ENCODE results near the gene GAPDH. TPM values are rescaled to one million over a fixed set of nuclear protein-coding genes. Genes with fewer than 3 reads are reported as not detected.
"Not testable (repeated sequence)": the region's sequence is repeated elsewhere in the genome, so short reads cannot be mapped to it uniquely, and the experiment has no call there.

The GAPDH gene
- total RNA-seq, 1 donor from 2014 or later = 2,078 TPM

DNA sequence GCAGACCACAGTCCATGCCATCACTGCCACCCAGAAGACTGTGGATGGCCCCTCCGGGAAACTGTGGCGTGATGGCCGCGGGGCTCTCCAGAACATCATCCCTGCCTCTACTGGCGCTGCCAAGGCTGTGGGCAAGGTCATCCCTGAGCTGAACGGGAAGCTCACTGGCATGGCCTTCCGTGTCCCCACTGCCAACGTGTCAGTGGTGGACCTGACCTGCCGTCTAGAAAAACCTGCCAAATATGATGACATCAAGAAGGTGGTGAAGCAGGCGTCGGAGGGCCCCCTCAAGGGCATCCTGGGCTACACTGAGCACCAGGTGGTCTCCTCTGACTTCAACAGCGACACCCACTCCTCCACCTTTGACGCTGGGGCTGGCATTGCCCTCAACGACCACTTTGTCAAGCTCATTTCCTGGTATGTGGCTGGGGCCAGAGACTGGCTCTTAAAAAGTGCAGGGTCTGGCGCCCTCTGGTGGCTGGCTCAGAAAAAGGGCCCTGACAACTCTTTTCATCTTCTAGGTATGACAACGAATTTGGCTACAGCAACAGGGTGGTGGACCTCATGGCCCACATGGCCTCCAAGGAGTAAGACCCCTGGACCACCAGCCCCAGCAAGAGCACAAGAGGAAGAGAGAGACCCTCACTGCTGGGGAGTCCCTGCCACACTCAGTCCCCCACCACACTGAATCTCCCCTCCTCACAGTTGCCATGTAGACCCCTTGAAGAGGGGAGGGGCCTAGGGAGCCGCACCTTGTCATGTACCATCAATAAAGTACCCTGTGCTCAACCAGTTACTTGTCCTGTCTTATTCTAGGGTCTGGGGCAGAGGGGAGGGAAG, 3.5 kb downstream of the GAPDH start:
- not testable (repeated sequence) for H3K27me3 Mint-ChIP-seq (ENCODE audit: low read depth); H3K9me3 Mint-ChIP-seq
- TF ChIP-seq, protein P1, sequence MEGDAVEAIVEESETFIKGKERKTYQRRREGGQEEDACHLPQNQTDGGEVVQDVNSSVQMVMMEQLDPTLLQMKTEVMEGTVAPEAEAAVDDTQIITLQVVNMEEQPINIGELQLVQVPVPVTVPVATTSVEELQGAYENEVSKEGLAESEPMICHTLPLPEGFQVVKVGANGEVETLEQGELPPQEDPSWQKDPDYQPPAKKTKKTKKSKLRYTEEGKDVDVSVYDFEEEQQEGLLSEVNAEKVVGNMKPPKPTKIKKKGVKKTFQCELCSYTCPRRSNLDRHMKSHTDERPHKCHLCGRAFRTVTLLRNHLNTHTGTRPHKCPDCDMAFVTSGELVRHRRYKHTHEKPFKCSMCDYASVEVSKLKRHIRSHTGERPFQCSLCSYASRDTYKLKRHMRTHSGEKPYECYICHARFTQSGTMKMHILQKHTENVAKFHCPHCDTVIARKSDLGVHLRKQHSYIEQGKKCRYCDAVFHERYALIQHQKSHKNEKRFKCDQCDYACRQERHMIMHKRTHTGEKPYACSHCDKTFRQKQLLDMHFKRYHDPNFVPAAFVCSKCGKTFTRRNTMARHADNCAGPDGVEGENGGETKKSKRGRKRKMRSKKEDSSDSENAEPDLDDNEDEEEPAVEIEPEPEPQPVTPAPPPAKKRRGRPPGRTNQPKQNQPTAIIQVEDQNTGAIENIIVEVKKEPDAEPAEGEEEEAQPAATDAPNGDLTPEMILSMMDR (IDR thresholded peaks at IDR 0.05; ENCODE audit: unreplicated experiment) = peak; percentile 92
- peak in 1 of 2 experiments; percentile 82 for DNase-seq (ENCODE audit: low spot score in 2 of 2, unreplicated experiment in 2 of 2)
- H3K36me3 Mint-ChIP-seq = peaks cover 12% of the 10 kb centered on the region
- H3K27ac Mint-ChIP-seq = peak overlapping the region; percentile 73
- H3K4me1 Mint-ChIP-seq = peaks cover 58% of the 10 kb centered on the region
- peak overlapping the region; percentile 48 for H3K4me3 Mint-ChIP-seq

DNA sequence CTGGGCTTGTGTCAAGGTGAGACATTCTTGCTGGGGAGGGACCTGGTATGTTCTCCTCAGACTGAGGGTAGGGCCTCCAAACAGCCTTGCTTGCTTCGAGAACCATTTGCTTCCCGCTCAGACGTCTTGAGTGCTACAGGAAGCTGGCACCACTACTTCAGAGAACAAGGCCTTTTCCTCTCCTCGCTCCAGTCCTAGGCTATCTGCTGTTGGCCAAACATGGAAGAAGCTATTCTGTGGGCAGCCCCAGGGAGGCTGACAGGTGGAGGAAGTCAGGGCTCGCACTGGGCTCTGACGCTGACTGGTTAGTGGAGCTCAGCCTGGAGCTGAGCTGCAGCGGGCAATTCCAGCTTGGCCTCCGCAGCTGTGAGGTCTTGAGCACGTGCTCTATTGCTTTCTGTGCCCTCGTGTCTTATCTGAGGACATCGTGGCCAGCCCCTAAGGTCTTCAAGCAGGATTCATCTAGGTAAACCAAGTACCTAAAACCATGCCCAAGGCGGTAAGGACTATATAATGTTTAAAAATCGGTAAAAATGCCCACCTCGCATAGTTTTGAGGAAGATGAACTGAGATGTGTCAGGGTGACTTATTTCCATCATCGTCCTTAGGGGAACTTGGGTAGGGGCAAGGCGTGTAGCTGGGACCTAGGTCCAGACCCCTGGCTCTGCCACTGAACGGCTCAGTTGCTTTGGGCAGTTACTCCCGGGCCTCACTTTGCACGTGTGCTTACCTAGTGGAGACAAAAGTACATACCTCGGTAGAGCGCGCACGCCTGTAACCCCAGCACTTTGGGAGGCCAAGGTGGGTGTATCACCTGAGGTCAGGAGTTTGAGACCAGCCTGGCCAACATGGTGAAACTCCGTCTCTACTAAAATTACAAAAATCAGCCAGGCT, 4.3 kb downstream of the GAPDH start:
- H3K9me3 Mint-ChIP-seq = no peaks in the 10 kb centered on the region
- peak overlapping the region; percentile 10 for H3K4me3 Mint-ChIP-seq
- H3K27ac Mint-ChIP-seq = peak overlapping the region; percentile 66
- H3K4me1 Mint-ChIP-seq = peaks cover 53% of the 10 kb centered on the region
- DNase-seq (ENCODE audit: low spot score in 2 of 2, unreplicated experiment in 2 of 2) = no peak
- no peaks in the 10 kb centered on the region for H3K27me3 Mint-ChIP-seq (ENCODE audit: low read depth)
- H3K36me3 Mint-ChIP-seq = peaks cover 12% of the 10 kb centered on the region
- TF ChIP-seq, protein P1 (IDR thresholded peaks at IDR 0.05; ENCODE audit: unreplicated experiment) = no peak

DNA sequence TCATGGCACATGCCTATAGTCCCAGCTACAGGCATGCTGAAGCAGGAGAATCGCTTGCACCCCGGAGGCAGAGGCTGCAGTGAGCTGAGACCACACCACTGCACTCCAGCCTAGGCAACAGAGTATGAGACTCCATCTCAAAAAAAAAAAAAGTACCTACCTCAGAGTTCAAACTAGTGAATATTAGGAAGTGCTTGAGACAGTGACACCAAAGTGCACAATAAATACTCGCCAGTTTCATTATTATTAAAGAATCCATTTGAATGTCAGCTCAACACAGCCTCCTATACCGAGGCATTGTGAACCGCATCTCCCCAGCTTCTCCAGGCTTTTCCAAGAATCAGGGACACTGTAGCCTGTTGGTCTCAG, 5.0 kb downstream of the GAPDH start:
- Mint-ChIP-seq H3K4me1 (peaks cover 50% of the 10 kb centered on the region), H3K4me3 (no peak overlapping the region), H3K36me3 (peaks cover 12% of the 10 kb centered on the region)

DNA sequence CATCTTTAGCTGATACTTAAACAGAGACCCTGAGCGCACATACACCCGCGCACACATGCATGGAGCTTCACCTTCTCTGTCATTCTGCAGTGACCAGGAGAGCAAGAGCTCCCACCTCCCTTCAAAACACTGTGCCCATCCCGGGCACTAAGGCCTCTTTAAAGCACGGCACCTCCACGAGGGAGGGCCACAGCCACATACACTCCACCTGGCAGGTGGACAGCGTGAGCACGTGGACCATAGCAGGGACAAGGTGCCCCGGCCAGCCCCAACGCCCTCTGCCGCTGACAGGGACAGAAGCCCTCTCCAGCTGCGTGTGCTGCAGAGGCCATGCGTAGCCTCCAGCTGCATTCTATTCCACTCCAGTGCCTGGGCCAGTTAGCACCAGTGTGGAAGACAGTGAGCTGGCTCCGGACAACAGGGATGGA, 5.4 kb downstream of the GAPDH start:
- H3K36me3 Mint-ChIP-seq = peaks cover 12% of the 10 kb centered on the region
- no peaks in the 10 kb centered on the region for H3K27me3 Mint-ChIP-seq (ENCODE audit: low read depth)
- peaks cover 50% of the 10 kb centered on the region for H3K4me1 Mint-ChIP-seq
- no peak overlapping the region for H3K4me3 Mint-ChIP-seq
- no peak for DNase-seq (ENCODE audit: low spot score in 2 of 2, unreplicated experiment in 2 of 2)
- TF ChIP-seq, protein P1 (IDR thresholded peaks at IDR 0.05; ENCODE audit: unreplicated experiment) = no peak
- peak overlapping the region; percentile 83 for H3K27ac Mint-ChIP-seq
- H3K9me3 Mint-ChIP-seq = no peaks in the 10 kb centered on the region

More for the DNA sequence above, 5.0 kb downstream of the GAPDH start:
- Mint-ChIP-seq H3K27ac (peak overlapping the region; percentile 66), H3K9me3 (no peaks in the 10 kb centered on the region), H3K27me3 (ENCODE audit: low read depth) (no peaks in the 10 kb centered on the region)
- TF ChIP-seq, protein P1 (IDR thresholded peaks at IDR 0.05; ENCODE audit: unreplicated experiment) = no peak
- no peak for DNase-seq (ENCODE audit: low spot score in 2 of 2, unreplicated experiment in 2 of 2)

DNA sequence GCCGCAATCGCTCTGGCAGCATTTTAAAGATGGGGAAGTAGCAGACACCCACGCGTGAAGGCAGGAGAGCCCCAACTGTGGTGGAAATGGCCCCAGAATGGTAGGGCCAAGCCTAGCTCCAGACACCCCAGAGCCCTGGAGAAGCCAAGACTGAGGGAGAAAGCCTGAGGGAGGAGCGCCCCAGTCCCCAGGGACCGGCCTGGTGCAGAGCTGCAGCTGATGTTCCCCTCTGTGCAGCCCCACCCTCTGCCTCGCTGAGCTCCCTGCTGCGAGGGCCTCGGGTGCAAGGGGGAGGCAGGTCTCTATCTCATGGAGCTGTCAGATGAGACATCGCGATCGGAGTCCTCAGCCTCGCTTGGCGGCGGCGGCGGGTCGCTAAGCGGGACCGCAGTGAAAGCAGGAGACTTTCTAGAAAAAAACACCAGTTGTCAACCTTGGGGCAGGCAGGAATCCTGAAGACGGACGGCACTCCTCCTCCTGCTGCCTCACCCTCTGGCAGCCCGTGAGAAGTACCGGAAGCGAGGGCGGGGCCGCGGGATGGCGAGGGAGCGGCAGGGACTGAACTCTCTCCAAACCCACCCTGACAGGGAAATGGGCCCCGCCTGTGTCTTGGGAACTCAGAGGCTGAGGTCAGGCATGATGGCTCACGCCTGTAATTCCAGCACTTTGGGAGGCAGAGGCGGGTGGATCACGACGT, 6.0 kb downstream of the GAPDH start:
- TF ChIP-seq, protein P1 (IDR thresholded peaks at IDR 0.05; ENCODE audit: unreplicated experiment) = no peak
- Mint-ChIP-seq H3K4me3 (peak overlapping the region; percentile 45), H3K9me3 (no peaks in the 10 kb centered on the region), H3K4me1 (peaks cover 46% of the 10 kb centered on the region), H3K36me3 (peaks cover 12% of the 10 kb centered on the region), H3K27me3 (ENCODE audit: low read depth) (no peaks in the 10 kb centered on the region), H3K27ac (peak overlapping the region; percentile 83)
- peak in 1 of 2 experiments; percentile 80 for DNase-seq (ENCODE audit: low spot score in 2 of 2, unreplicated experiment in 2 of 2)

All from mesothelial cell of epicardium (in vitro differentiated cells).